ENCODE measurements around the gene ABI3.
"Not testable (repeated sequence)": the region's sequence is repeated elsewhere in the genome, so short reads cannot be mapped to it uniquely, and the experiment has no call there.

The ABI3 gene

GRCh38 chr17:49210158-49211029 is at the start of gene ABI3, which contains the start of gene GNGT2:
TSS of gene ABI3 (plus strand) at chr17:49210707. CDS start at chr17:49210725, 18 bp downstream.
TSS of gene GNGT2 (minus strand) at chr17:49210574. CDS start at chr17:49207422, 3,152 bp downstream.
- H3K4me3 ChIP-seq (ENCODE audit: low read depth, low read length): peak within 1 kb of the TSS; percentile 56
- H2AFZ ChIP-seq (ENCODE audit: low read length, unreplicated experiment): no peak within 1 kb of the TSS
- H3K27ac ChIP-seq (ENCODE audit: low read depth, low read length): no peak within 1 kb of the TSS
- H3K27me3 ChIP-seq (ENCODE audit: insufficient read depth, low read length): peaks cover 31% of the 10 kb centered on the region
- H3K79me2 ChIP-seq (ENCODE audit: control insufficient read depth, insufficient read depth, low read length, unreplicated experiment): no peaks in the 10 kb centered on the region
- peaks cover 9% of the 10 kb centered on the region for H3K4me1 ChIP-seq (ENCODE audit: control insufficient read depth, insufficient read depth, low read length, unreplicated experiment)
- H3K36me3 ChIP-seq (ENCODE audit: insufficient read depth, low read length): no peaks in the 10 kb centered on the region

GRCh38 chr17:49162866-49163265 is 47.6 kb upstream of the ABI3 start:
- Histone ChIP-seq H3K27me3 (ENCODE audit: insufficient read depth, low read length) (peaks cover 33% of the 10 kb centered on the region), H3K36me3 (ENCODE audit: insufficient read depth, low read length) (no peaks in the 10 kb centered on the region), H3K27ac (ENCODE audit: low read depth, low read length) (no peak overlapping the region), H3K4me3 (ENCODE audit: low read depth, low read length) (no peak overlapping the region), H2AFZ (ENCODE audit: low read length, unreplicated experiment) (no peak overlapping the region), H3K4me1 (ENCODE audit: control insufficient read depth, insufficient read depth, low read length, unreplicated experiment) (peaks cover 3% of the 10 kb centered on the region), H3K79me2 (ENCODE audit: control insufficient read depth, insufficient read depth, low read length, unreplicated experiment) (no peaks in the 10 kb centered on the region)

- Histone ChIP-seq H3K4me3 (ENCODE audit: low read depth, low read length) (no peak overlapping the region), H3K27me3 (ENCODE audit: insufficient read depth, low read length) (peaks cover 56% of the 10 kb centered on the region), H3K27ac (ENCODE audit: low read depth, low read length) (no peak overlapping the region), H3K36me3 (ENCODE audit: insufficient read depth, low read length) (no peaks in the 10 kb centered on the region), H3K4me1 (ENCODE audit: control insufficient read depth, insufficient read depth, low read length, unreplicated experiment) (no peaks in the 10 kb centered on the region), H3K79me2 (ENCODE audit: control insufficient read depth, insufficient read depth, low read length, unreplicated experiment) (no peaks in the 10 kb centered on the region), H2AFZ (ENCODE audit: low read length, unreplicated experiment) (no peak overlapping the region)
Observed at GRCh38 chr17:49165143-49165542, 45.4 kb upstream of the ABI3 start.

GRCh38 chr17:49168706-49169105 is 41.8 kb upstream of the ABI3 start:
- Histone ChIP-seq H3K4me3 (ENCODE audit: low read depth, low read length) (no peak overlapping the region), H3K27ac (ENCODE audit: low read depth, low read length) (no peak overlapping the region), H2AFZ (ENCODE audit: low read length, unreplicated experiment) (no peak overlapping the region), H3K4me1 (ENCODE audit: control insufficient read depth, insufficient read depth, low read length, unreplicated experiment) (no peaks in the 10 kb centered on the region), H3K27me3 (ENCODE audit: insufficient read depth, low read length) (peaks cover 87% of the 10 kb centered on the region), H3K36me3 (ENCODE audit: insufficient read depth, low read length) (no peaks in the 10 kb centered on the region), H3K79me2 (ENCODE audit: control insufficient read depth, insufficient read depth, low read length, unreplicated experiment) (no peaks in the 10 kb centered on the region)

- Histone ChIP-seq H3K27me3 (ENCODE audit: insufficient read depth, low read length) (peaks cover 88% of the 10 kb centered on the region), H3K4me1 (ENCODE audit: control insufficient read depth, insufficient read depth, low read length, unreplicated experiment) (no peaks in the 10 kb centered on the region), H3K4me3 (ENCODE audit: low read depth, low read length) (no peak overlapping the region), H3K27ac (ENCODE audit: low read depth, low read length) (no peak overlapping the region), H2AFZ (ENCODE audit: low read length, unreplicated experiment) (no peak overlapping the region), H3K79me2 (ENCODE audit: control insufficient read depth, insufficient read depth, low read length, unreplicated experiment) (no peaks in the 10 kb centered on the region), H3K36me3 (ENCODE audit: insufficient read depth, low read length) (no peaks in the 10 kb centered on the region)
Observed at GRCh38 chr17:49170216-49170615, 40.3 kb upstream of the ABI3 start.

GRCh38 chr17:49170711-49171110 is 39.8 kb upstream of the ABI3 start:
- peaks cover 88% of the 10 kb centered on the region for H3K27me3 ChIP-seq (ENCODE audit: insufficient read depth, low read length)
- not testable (repeated sequence) for H3K4me3 ChIP-seq (ENCODE audit: low read depth, low read length); H2AFZ ChIP-seq (ENCODE audit: low read length, unreplicated experiment); H3K27ac ChIP-seq (ENCODE audit: low read depth, low read length); H3K79me2 ChIP-seq (ENCODE audit: control insufficient read depth, insufficient read depth, low read length, unreplicated experiment); H3K4me1 ChIP-seq (ENCODE audit: control insufficient read depth, insufficient read depth, low read length, unreplicated experiment); H3K36me3 ChIP-seq (ENCODE audit: insufficient read depth, low read length)

- peaks cover 40% of the 10 kb centered on the region for H3K27me3 ChIP-seq (ENCODE audit: insufficient read depth, low read length)
- H3K4me3 ChIP-seq (ENCODE audit: low read depth, low read length): not testable (repeated sequence)
Observed at GRCh38 chr17:49175978-49176377, 34.5 kb upstream of the ABI3 start.

GRCh38 chr17:49180303-49180702 is 30.2 kb upstream of the ABI3 start:
- Histone ChIP-seq H3K36me3 (ENCODE audit: insufficient read depth, low read length) (no peaks in the 10 kb centered on the region), H3K79me2 (ENCODE audit: control insufficient read depth, insufficient read depth, low read length, unreplicated experiment) (no peaks in the 10 kb centered on the region), H3K4me3 (ENCODE audit: low read depth, low read length) (no peak overlapping the region), H3K27ac (ENCODE audit: low read depth, low read length) (no peak overlapping the region), H3K27me3 (ENCODE audit: insufficient read depth, low read length) (peaks cover 7% of the 10 kb centered on the region; the same call in 1 of the 2 replicates), H3K4me1 (ENCODE audit: control insufficient read depth, insufficient read depth, low read length, unreplicated experiment) (no peaks in the 10 kb centered on the region), H2AFZ (ENCODE audit: low read length, unreplicated experiment) (no peak overlapping the region)

More at GRCh38 chr17:49175978-49176377, 34.5 kb upstream of the ABI3 start:
- not testable (repeated sequence) for H3K27ac ChIP-seq (ENCODE audit: low read depth, low read length); H3K4me1 ChIP-seq (ENCODE audit: control insufficient read depth, insufficient read depth, low read length, unreplicated experiment); H3K79me2 ChIP-seq (ENCODE audit: control insufficient read depth, insufficient read depth, low read length, unreplicated experiment); H2AFZ ChIP-seq (ENCODE audit: low read length, unreplicated experiment); H3K36me3 ChIP-seq (ENCODE audit: insufficient read depth, low read length)

- Histone ChIP-seq H2AFZ (ENCODE audit: low read length, unreplicated experiment) (no peak overlapping the region), H3K79me2 (ENCODE audit: control insufficient read depth, insufficient read depth, low read length, unreplicated experiment) (no peaks in the 10 kb centered on the region), H3K4me1 (ENCODE audit: control insufficient read depth, insufficient read depth, low read length, unreplicated experiment) (no peaks in the 10 kb centered on the region), H3K36me3 (ENCODE audit: insufficient read depth, low read length) (no peaks in the 10 kb centered on the region), H3K27me3 (ENCODE audit: insufficient read depth, low read length) (no peaks in the 10 kb centered on the region), H3K27ac (ENCODE audit: low read depth, low read length) (no peak overlapping the region), H3K4me3 (ENCODE audit: low read depth, low read length) (no peak overlapping the region)
Observed at GRCh38 chr17:49180998-49181635, 29.4 kb upstream of the ABI3 start.

GRCh38 chr17:49183341-49183740 is 27.2 kb upstream of the ABI3 start:
- no peak overlapping the region for H3K4me3 ChIP-seq (ENCODE audit: low read depth, low read length)
- H3K27ac ChIP-seq (ENCODE audit: low read depth, low read length): no peak overlapping the region
- H3K36me3 ChIP-seq (ENCODE audit: insufficient read depth, low read length): no peaks in the 10 kb centered on the region
- no peaks in the 10 kb centered on the region for H3K4me1 ChIP-seq (ENCODE audit: control insufficient read depth, insufficient read depth, low read length, unreplicated experiment)
- H2AFZ ChIP-seq (ENCODE audit: low read length, unreplicated experiment): no peak overlapping the region
- no peaks in the 10 kb centered on the region for H3K79me2 ChIP-seq (ENCODE audit: control insufficient read depth, insufficient read depth, low read length, unreplicated experiment)
- H3K27me3 ChIP-seq (ENCODE audit: insufficient read depth, low read length): no peaks in the 10 kb centered on the region

- H3K4me3 ChIP-seq (ENCODE audit: low read depth, low read length): no peak overlapping the region
- H3K36me3 ChIP-seq (ENCODE audit: insufficient read depth, low read length): no peaks in the 10 kb centered on the region
- H2AFZ ChIP-seq (ENCODE audit: low read length, unreplicated experiment): no peak overlapping the region
- H3K27ac ChIP-seq (ENCODE audit: low read depth, low read length): no peak overlapping the region
- no peaks in the 10 kb centered on the region for H3K27me3 ChIP-seq (ENCODE audit: insufficient read depth, low read length)
- H3K4me1 ChIP-seq (ENCODE audit: control insufficient read depth, insufficient read depth, low read length, unreplicated experiment): no peaks in the 10 kb centered on the region
- no peaks in the 10 kb centered on the region for H3K79me2 ChIP-seq (ENCODE audit: control insufficient read depth, insufficient read depth, low read length, unreplicated experiment)
Observed at GRCh38 chr17:49183801-49184200, 26.7 kb upstream of the ABI3 start.

Data from ACC112 (cell line).